Stimulated activated CD8-positive, alpha-beta memory T cell treated with anti-CD3 and anti-CD28 coated beads, Interleukin-12 subunit alpha, Interleukin-12 subunit beta, amount 100 ng/mL, for 4 hours (primary cell): ENCODE measurements around the gene ABCC8.

ENCODE experiments used
- DNase-seq: peaks from one replicate; pipeline ENCODE4 v3.0.0-alpha.2; 2020; ENCODE audit warnings: low read depth

ABCC8 gene

GRCh38 chr11:17476317-17477083 is at the start of gene ABCC8:
ABCC8 (minus strand) TSS chr11:17476845; CDS start chr11:17476776, 69 bp downstream.
- DNase-seq = no peak

DNA sequence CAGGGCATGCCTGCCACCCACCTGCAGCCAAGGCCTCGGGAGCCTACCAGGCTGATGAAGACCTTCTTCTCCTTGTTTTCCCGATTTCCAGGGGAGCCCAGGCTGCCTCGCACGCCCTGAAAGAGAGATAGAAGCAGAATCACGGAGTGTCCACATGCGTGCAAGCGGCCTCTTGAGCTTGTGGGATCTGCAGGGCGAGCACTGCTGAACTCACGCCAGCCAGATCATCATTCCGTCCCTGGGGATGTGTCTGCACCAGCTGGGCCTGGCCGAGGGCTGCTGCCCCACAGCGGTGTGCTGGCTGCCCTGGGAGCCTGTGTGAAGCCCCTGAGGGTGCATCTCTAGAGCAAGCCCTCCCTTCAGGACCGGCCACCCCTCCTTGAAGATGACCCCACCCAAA is 49.7 kb upstream of the ABCC8 start:
- no peak for DNase-seq

DNA sequence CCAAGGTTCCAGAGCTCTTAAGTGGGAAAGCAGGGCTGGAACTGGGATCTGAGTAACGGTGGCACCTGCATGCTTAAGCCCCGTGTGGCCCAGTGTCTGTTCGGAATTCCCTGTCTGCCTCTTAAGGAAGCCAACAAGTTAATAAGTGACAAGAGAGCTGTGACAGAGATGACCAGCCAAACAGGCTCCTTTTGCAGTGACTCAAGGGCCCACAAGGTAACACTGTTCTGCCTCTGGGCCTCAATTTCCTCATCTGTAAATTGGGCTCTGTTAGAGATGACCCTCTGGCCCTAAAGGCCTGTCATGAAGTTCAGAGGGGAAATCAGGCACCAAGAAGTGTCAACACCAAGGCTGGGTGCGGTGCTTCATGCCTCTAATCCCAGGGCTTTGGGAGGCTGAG is 48.9 kb upstream of the ABCC8 start:
- DNase-seq = no peak

DNA sequence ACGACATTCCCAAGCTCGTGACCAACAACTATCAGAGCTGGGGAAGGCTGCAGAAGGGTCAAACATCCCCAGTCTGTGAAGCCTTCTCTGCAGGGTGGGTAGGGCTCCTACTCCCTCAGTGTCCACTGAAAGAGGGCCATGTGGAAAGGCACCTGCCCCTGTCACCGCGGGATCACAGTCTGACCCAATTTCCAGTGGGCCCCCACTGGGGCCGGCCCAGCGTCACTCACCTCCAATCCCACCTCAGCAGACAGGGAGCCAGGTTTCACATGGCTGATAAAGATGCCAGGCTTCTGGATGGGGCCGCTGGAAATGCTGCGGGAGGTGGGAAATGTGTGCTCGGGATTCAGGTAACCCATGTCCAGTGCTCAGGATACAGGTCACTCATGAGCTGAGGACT is 47.6 kb upstream of the ABCC8 start:
- no peak for DNase-seq

DNA sequence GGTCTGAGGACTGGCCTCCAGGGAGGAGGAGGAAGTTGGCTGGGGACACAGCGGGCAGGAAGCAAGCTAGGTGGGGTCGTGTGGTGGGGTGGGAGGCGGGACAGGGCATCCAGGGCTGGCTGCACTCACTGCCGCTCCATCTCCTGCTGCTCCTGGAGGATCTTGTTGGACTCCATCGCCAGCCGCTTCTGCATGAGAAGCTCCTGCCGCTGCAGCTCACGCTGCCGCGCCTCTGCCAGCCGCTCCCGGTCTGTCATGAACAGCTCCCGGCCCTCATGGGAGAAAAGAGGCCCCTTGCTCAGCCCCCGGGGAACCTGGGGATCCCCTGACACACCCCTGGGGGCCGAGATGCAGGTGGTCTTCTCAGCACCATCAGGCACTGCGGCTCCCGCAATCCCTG is 46.0 kb upstream of the ABCC8 start:
- no peak for DNase-seq

- DNase-seq = no peak
These were observed 44.7 kb upstream of the ABCC8 start for GRCh38 chr11:17521106-17521900.

DNA sequence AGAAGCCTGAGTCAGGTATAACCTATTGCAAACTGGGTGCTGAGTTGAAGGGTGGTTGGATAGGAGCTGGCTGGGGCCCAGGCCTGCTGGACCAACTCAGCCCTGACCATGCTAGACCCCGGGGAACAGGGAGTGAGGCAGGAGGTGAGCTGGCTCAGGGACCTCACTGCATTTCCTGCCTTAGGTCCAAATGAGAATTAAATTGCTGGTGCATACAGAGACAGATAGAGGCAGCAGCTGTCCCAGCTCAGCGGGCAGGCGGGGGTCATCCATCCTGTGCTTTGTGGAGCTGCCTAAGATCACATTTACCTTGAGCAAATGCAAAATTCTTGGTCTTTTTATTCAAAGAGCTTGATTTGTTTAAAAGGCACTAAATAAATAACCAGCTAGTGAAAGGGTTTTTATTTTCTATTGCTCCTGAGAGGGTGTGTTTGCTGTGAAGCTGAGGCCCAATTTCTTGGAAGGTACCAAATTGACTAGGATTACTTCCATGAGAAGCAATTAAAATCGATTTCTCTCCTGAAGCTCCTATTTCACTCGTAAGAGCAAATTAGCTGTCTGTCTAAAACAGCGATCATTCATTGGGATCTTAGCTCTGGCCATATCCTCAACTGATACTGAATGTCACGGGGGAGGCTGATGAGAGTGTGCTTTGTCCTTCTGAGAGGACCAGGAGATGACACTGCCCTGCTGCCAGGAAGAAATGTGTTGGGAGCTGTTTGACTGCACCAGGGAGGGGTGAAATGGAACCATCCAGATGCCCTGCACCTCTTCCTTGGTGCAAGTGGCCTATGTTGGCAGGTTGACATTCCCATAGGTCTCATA is 42.6 kb upstream of the ABCC8 start:
- DNase-seq = no peak

- no peak for DNase-seq
These were observed 41.7 kb upstream of the ABCC8 start for GRCh38 chr11:17518366-17518765.

DNA sequence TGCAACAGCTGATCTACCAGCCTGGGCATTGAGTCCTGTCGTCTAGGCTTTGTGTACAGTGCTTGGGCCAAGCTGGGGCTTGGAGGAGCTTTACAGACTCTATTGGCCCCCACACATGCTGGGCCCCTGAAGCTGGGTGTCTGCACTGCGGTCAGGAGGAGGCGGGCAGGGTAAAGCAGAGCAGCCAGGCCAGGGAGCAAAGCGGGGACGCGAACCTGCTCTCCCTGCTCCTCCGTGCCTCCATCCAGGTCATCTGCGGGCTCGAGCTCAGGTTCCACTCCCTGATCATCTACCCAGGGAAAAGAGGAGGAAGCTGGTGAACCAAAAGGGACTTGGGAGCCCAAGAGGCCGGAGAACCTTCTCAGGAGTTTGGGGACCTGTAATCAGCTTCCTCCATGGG is 40.5 kb upstream of the ABCC8 start:
- no peak for DNase-seq

DNA sequence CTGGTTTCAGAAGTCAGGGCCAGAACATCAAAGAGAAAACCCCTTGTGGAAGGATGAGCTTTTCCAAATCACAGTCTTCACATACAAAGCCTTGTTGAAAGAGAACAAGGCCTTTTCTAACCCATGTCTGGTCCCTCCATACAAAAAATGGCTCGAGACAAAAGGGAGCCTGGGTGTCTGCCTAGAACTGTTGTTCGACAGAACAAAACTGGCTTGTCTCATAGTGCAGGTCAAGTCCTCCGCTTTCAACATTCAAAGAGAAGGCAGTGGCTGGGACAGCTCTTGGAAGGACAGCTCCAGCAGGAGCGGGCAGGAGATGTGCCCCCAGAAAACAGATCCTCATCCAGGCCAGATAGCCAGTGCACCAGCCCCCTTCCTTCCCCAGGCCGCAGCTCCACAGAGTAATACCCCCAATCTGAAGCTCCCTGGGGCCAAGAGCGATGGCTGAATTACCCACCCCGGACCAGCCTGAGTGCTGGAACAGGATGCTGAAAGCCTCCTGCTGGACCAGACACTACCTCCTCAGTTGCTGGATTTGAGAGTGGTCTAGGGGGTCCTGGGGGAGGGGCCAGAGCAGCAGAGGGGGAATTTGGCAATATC is 40.0 kb upstream of the ABCC8 start:
- no peak for DNase-seq

GRCh38 chr11:17515443-17516176 is 39.0 kb upstream of the ABCC8 start:
- no peak for DNase-seq

GRCh38 chr11:17514476-17514875 is 37.8 kb upstream of the ABCC8 start:
- no peak for DNase-seq

DNA sequence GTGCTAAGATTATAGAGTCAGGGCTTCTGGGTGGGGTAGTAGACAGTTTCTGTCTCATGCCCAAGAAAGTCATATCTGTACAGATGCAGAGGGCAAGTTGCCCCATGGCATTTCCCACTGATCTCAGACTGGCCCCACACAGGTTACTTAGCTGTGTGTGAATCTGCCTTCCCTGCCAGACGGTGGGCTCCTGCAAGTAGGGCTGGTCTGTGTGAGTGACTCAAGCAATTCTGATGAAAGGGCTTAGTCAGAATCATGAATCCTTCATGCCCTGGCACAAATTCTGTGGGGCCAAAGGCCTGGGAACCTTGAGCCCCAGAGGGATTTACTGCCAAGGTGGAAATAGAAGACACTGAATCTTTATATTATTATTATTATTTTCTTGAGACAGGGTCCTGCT is 37.2 kb upstream of the ABCC8 start:
- DNase-seq = no peak

DNA sequence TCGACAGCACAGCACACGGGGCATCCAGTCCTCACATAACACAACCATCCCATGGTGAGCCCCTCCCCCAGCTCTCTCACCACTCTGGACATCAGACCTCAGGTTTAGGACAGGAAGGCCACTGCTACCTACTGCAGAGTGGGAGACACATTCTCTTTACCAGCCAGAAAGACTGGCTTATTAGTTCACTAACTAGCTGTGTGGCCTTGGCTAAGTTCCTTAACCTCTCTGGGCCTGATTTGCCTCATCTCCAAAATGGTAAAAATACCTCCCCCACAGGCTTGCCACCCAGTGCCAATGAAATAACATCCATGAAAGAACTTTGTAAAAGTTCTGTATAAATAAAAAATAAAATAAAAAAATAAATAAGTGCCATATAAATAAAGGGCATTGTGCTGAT is 35.5 kb upstream of the ABCC8 start:
- DNase-seq = no peak

GRCh38 chr11:17511571-17511970 is 34.9 kb upstream of the ABCC8 start:
- DNase-seq = no peak

GRCh38 chr11:17510507-17511206 is 34.0 kb upstream of the ABCC8 start:
- DNase-seq = no peak

GRCh38 chr11:17508791-17509190 is 32.1 kb upstream of the ABCC8 start:
- no peak for DNase-seq

GRCh38 chr11:17508306-17508705 is 31.7 kb upstream of the ABCC8 start:
- DNase-seq = no peak

DNA sequence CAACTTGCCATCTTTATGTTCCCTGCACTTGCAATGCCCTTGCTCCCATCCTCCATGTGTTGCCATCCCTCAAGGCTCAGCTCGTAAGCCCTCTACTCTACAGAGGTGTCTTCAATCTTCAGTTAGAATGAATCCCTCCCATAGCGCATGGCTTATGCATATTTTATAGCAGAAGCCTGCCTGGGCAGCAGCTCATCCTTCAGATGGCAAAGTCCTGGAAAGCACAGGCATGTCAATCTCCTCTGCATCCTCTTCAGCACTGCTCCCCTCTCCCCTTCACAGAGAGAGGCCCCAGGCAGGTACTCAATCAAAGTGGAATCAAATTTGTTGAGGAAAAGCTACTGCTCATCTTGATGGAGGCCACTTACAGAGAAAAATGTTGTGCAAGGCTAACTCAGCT is 31.1 kb upstream of the ABCC8 start:
- no peak for DNase-seq

DNA sequence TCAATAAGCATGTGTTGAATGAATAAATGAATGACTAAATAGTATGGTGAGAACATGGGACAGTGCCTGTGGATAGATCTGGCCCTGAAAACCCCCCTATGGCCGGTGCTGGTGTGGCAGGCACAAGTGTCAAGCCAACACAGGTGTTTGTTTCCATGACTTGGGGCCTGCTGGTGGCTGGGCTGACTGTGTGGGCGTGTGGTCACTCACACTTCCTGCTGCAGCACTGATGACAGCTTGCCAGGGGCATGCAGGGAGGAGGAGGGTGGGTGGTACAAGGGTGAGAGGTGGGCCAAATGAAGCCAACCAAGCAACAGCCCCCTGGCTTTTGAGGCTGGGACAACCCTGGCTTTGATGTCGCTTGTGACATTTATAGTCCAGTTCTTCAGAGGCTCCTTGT is 30.3 kb upstream of the ABCC8 start:
- no peak for DNase-seq

DNA sequence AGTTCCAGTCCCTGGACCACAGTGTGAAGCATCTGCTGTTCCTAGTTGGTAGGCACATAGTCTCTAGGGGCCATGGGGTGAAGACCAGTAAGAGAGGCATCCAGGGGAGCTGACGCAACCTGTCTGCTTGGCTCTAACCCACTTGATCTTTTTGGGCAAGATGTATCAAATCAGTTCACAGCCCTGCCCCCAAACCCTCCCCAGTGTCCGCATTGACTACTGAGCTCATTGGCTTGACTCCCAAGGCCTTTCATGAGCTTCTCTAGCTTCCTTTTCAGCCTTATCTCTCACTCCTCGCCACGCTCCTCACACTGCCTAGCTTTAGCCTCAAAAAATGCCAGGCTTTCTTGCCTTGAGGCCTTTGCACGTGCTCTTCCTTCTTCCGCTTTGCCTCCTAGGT is 29.7 kb upstream of the ABCC8 start:
- no peak for DNase-seq
